Neural cell (in vitro differentiated cells): ENCODE results near the gene CACNA1C. TPM values are rescaled to one million over a fixed set of nuclear protein-coding genes. Genes with fewer than 3 reads are reported as not detected.

ENCODE experiments used
- H2AFZ ChIP-seq: fragments of 200-600, 300-800 bp; sonication (generic), shearing (Covaris generic); 2 replicates; pipeline ENCODE4 v1.6.0; 2014; ENCODE audit warnings: low read depth, mild to moderate bottlenecking, antibody characterized with exemption, low read length, moderate library complexity
- H3F3A ChIP-seq: fragments of 200-600 bp; shearing (Covaris generic); 2 replicates; pipeline ENCODE4 v1.6.1; 2016; ENCODE audit warnings: mild to moderate bottlenecking, moderate library complexity, mixed read lengths, antibody characterized with exemption, low read length; ENCODE audit not compliant: insufficient read depth, poor library complexity, severe bottlenecking
- H3K27ac ChIP-seq: fragments of 200-600, 300-800 bp; sonication (generic), shearing (Covaris generic); 2 replicates; pipeline ENCODE4 v1.5.1; 2014; ENCODE audit warnings: mild to moderate bottlenecking, low read length, moderate library complexity
- H3K27me3 ChIP-seq: fragments of 300-800, 200-600 bp; sonication (generic), shearing (Covaris generic); 2 replicates; pipeline ENCODE4 v1.6.0; 2014; ENCODE audit warnings: mild to moderate bottlenecking, low read depth, low read length, moderate library complexity; ENCODE audit not compliant: insufficient read depth
- H3K36me3 ChIP-seq: fragments of 300-800, 200-600 bp; sonication (generic), shearing (Covaris generic); 2 replicates; pipeline ENCODE4 v1.5.1; 2014; ENCODE audit warnings: mild to moderate bottlenecking, antibody characterized with exemption, low read length, moderate library complexity; ENCODE audit not compliant: insufficient read depth
- H3K4me2 ChIP-seq: fragments of 300-800, 200-600 bp; sonication (generic), shearing (Covaris generic); 2 replicates; pipeline ENCODE4 v1.6.0; 2014; ENCODE audit warnings: mild to moderate bottlenecking, low read length
- H3K4me3 ChIP-seq: fragments of 300-800, 200-600 bp; sonication (generic), shearing (Covaris generic); 2 replicates; pipeline ENCODE4 v1.5.1; 2014; ENCODE audit warnings: mild to moderate bottlenecking, low read length, moderate library complexity
- H3K79me2 ChIP-seq: fragments of 200-600 bp; shearing (Covaris generic); replicated peaks from 2 replicates; pipeline ENCODE4 v1.6.0; 2014; ENCODE audit warnings: mild to moderate bottlenecking, low read length, moderate library complexity; ENCODE audit not compliant: insufficient read depth
- H3K9ac ChIP-seq: fragments of 300-800, 200-600 bp; sonication (generic), shearing (Covaris generic); 2 replicates; pipeline ENCODE4 v1.6.1; 2016; ENCODE audit warnings: mild to moderate bottlenecking, low read length, mixed read lengths
- H3K9me2 ChIP-seq: fragments of 200-600 bp; shearing (Covaris generic); 2 replicates; pipeline ENCODE4 v1.6.1; 2016; ENCODE audit warnings: mild to moderate bottlenecking, low read length, mixed read lengths; ENCODE audit not compliant: insufficient read depth
- H3K9me3 ChIP-seq: fragments of 200-600, 300-800 bp; sonication (generic), shearing (Covaris generic); 2 replicates; pipeline ENCODE4 v1.6.1; 2016; ENCODE audit warnings: mild to moderate bottlenecking, mixed run types, low read length, moderate library complexity, mixed read lengths
- H4K20me1 ChIP-seq: fragments of 200-600 bp; shearing (Covaris generic); 2 replicates; pipeline ENCODE4 v1.6.1; 2016; ENCODE audit warnings: mild to moderate bottlenecking, mixed run types; ENCODE audit not compliant: insufficient read depth
- CTCF ChIP-seq: fragments of 450-650 bp; IDR thresholded peaks from 2 replicates; pipeline ENCODE4 v1.5.1; 2014; ENCODE audit warnings: antibody characterized with exemption, mild to moderate bottlenecking, moderate library complexity; ENCODE audit not compliant: poor library complexity, severe bottlenecking
- EP300 ChIP-seq: fragments of 450-650 bp; conservative IDR thresholded peaks from 2 replicates; pipeline ENCODE4 v1.6.1; 2014; ENCODE audit warnings: antibody characterized with exemption, mild to moderate bottlenecking, moderate library complexity; ENCODE audit not compliant: poor library complexity, severe bottlenecking
- EZH2 ChIP-seq: fragments of 200-600, 300-800 bp; shearing (Covaris generic), sonication (generic); IDR thresholded peaks from 2 replicates; pipeline ENCODE4 v1.6.1; 2014; ENCODE audit warnings: antibody characterized with exemption, low read length, borderline replicate concordance, mild to moderate bottlenecking; ENCODE audit not compliant: insufficient read depth, poor library complexity, severe bottlenecking
- MXI1 ChIP-seq: fragments of 450-650 bp; conservative IDR thresholded peaks from 2 replicates; pipeline ENCODE4 v1.6.1; 2014; ENCODE audit warnings: antibody characterized with exemption, mild to moderate bottlenecking; ENCODE audit not compliant: poor library complexity, severe bottlenecking
- POLR2AphosphoS5 ChIP-seq: IDR thresholded peaks from 2 replicates; pipeline ENCODE4 v1.6.1; 2012
- RAD21 ChIP-seq: fragments of 450-650 bp; conservative IDR thresholded peaks from 2 replicates; pipeline ENCODE4 v1.6.1; 2014; ENCODE audit warnings: antibody characterized with exemption, mild to moderate bottlenecking, moderate library complexity
- REST ChIP-seq: IDR thresholded peaks from 2 replicates; pipeline ENCODE4 v1.6.1; 2012; ENCODE audit warnings: borderline replicate concordance
- SMC3 ChIP-seq: fragments of 450-650 bp; conservative IDR thresholded peaks from 2 replicates; pipeline ENCODE4 v1.6.1; 2014; ENCODE audit warnings: antibody characterized with exemption, mild to moderate bottlenecking, moderate library complexity; ENCODE audit not compliant: poor library complexity
- TAF1 ChIP-seq: IDR thresholded peaks from 2 replicates; pipeline ENCODE4 v1.6.1; 2012; ENCODE audit warnings: low read depth
- polyA plus RNA-seq: library from polyadenylated mRNA; depleted of rRNA; stranded (reverse); fragments of >200 nt; gene quantifications from 2 replicates; pipeline ENCODE4 v1.2.3, GENCODE V29; 2014

Gene CACNA1C
- polyA plus RNA-seq, 1 donor from 2014 or later: 9.7 TPM

DNA sequence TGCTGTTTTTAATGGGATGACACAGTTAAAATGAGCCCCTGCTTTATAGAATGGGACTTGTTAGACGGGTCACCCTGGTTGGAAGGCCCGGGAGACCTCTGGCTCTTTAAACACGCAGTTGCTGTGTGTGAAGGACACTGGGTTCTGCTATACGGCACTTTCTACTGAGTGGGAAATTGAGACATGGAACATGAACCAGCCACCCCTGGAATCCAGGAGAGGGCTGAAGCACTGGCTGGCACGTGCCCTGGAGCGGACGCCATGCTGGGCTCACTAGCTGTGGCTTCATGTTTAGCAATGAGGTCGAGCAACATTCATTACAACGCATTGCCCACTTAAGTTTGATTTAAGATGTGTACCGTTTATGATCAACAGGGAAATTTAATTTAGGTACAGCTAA lies 23.9 kb downstream of the CACNA1C start:
- Histone ChIP-seq H3K27ac (no peak overlapping the region), H3K36me3 (no peaks in the 10 kb centered on the region)

DNA sequence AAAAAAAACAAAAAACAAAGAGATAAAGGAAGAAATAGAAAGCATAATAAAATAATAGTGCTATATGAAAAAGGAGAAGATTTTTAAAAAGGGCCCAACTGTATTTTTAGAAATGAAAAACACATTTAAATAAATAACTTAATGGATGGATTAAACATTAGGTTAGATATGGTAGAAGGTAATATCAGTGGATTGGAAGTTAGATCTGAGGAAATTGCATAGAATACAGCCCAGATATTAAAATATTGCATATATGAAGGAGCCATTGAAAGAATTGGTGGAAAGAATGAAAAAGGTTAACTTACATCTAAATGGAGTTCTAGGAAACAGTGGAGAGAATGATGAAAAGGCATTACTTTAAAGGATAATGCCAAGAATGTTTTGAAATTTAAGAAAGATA lies 27.8 kb downstream of the CACNA1C start:
- Histone ChIP-seq H3K9me3 (no peaks in the 10 kb centered on the region), H3K27ac (no peak overlapping the region), H3K9ac (no peak overlapping the region), H3K79me2 (no peaks in the 10 kb centered on the region), H3K27me3 (no peaks in the 10 kb centered on the region), H3K4me3 (no peak overlapping the region), H3F3A (no peaks in the 10 kb centered on the region), H3K4me2 (no peak overlapping the region), H4K20me1 (no peaks in the 10 kb centered on the region), H3K9me2 (no peaks in the 10 kb centered on the region), H2AFZ (no peak overlapping the region), H3K36me3 (no peaks in the 10 kb centered on the region)
- TF ChIP-seq REST: no peak
- no peak for TF ChIP-seq MXI1
- TF ChIP-seq CTCF: no peak
- TF ChIP-seq EP300: no peak
- TF ChIP-seq RAD21: no peak
- no peak for TF ChIP-seq EZH2

More for the DNA sequence above, 23.9 kb downstream of the CACNA1C start:
- Histone ChIP-seq H3K27me3 (no peaks in the 10 kb centered on the region), H3K9ac (no peak overlapping the region), H3K9me3 (no peaks in the 10 kb centered on the region), H4K20me1 (no peaks in the 10 kb centered on the region), H3K4me3 (no peak overlapping the region), H3K9me2 (no peaks in the 10 kb centered on the region), H3K4me2 (no peak overlapping the region), H3K79me2 (no peaks in the 10 kb centered on the region), H3F3A (no peaks in the 10 kb centered on the region), H2AFZ (no peak overlapping the region)
- TF ChIP-seq EZH2 (no peak), REST (no peak), RAD21 (no peak), POLR2AphosphoS5 (no peak), SMC3 (no peak), CTCF (no peak), EP300 (no peak), MXI1 (no peak), TAF1 (no peak)
